KMS-11 (cell line): ENCODE results near the gene ANKIB1.

Experiments
- H2AFZ ChIP-seq: fragments of 200-600 bp; sonication (generic); 2 replicates; pipeline ENCODE4 v1.6.1; 2016; ENCODE audit warnings: antibody characterized with exemption, mixed run types, low read depth
- H3K27ac ChIP-seq: fragments of 200-600 bp; sonication (generic); 2 replicates; pipeline ENCODE4 v1.6.1; 2016; ENCODE audit warnings: mild to moderate bottlenecking, mixed run types
- H3K27me3 ChIP-seq: fragments of 200-600 bp; sonication (generic); 2 replicates; pipeline ENCODE4 v1.6.1; 2017; ENCODE audit warnings: mild to moderate bottlenecking, low read depth, mixed run types, moderate library complexity; ENCODE audit not compliant: insufficient read depth
- H3K36me3 ChIP-seq: fragments of 200-600 bp; sonication (generic); 2 replicates; pipeline ENCODE4 v1.6.1; 2017; ENCODE audit warnings: mild to moderate bottlenecking, mixed run types; ENCODE audit not compliant: insufficient read depth
- H3K4me1 ChIP-seq: fragments of 200-600 bp; sonication (generic); 2 replicates; pipeline ENCODE4 v1.6.1; 2016; ENCODE audit warnings: mild to moderate bottlenecking, low read depth, mixed run types; ENCODE audit not compliant: poor library complexity, severe bottlenecking
- H3K4me2 ChIP-seq: fragments of 200-600 bp; sonication (generic); 2 replicates; pipeline ENCODE4 v1.7.0; 2016; ENCODE audit warnings: mild to moderate bottlenecking, mixed run types
- H3K4me3 ChIP-seq: fragments of 200-600 bp; sonication (generic); IDR thresholded peaks from 2 replicates; pipeline ENCODE4 v1.6.1; 2017; ENCODE audit warnings: low read depth, low read length, mixed read lengths; ENCODE audit not compliant: insufficient read depth
- H3K79me2 ChIP-seq: fragments of 200-600 bp; sonication (generic); 2 replicates; pipeline ENCODE4 v1.6.1; 2016; ENCODE audit warnings: low read depth, mixed run types; ENCODE audit not compliant: insufficient read depth
- H3K9ac ChIP-seq: fragments of 200-600 bp; sonication (generic); 2 replicates; pipeline ENCODE4 v1.6.1; 2016; ENCODE audit warnings: mild to moderate bottlenecking, mixed run types
- H4K20me1 ChIP-seq: fragments of 200-600 bp; sonication (generic); 2 replicates; pipeline ENCODE4 v1.6.1; 2016; ENCODE audit warnings: mild to moderate bottlenecking, mixed run types; ENCODE audit not compliant: insufficient read depth
- TF ChIP-seq, protein P1 (sequence below): fragments of 200-600 bp; sonication (generic); conservative IDR thresholded peaks from 2 replicates; pipeline ENCODE4 v1.6.1; 2017; ENCODE audit warnings: low read depth, mild to moderate bottlenecking, antibody characterized with exemption, low read length, moderate library complexity, mixed read lengths

Gene ANKIB1

DNA sequence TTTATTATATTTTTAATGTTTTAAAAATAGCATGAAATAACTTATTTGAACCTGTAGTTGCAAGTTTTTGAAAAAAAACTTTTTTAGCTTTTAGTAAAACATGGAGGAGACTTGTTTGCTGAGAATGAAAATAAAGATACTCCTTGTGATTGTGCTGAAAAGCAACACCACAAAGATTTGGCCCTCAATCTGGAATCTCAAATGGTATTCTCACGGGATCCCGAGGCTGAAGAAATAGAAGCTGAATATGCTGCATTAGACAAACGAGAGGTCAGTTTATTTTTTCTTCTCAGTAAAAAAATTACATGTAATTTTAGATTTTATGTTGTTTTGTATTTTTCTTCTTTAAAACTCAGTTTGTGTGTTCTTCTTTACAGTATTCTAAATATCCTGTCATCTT lies 73.5 kb downstream of the ANKIB1 start:
- Histone ChIP-seq H3K27me3 (no peaks in the 10 kb centered on the region), H3K27ac (no peak overlapping the region), H3K36me3 (no peaks in the 10 kb centered on the region), H3K4me1 (no peaks in the 10 kb centered on the region), H3K4me3 (no peak overlapping the region), H4K20me1 (no peaks in the 10 kb centered on the region), H3K79me2 (no peaks in the 10 kb centered on the region), H2AFZ (no peak overlapping the region), H3K9ac (no peak overlapping the region), H3K4me2 (no peak overlapping the region)
- TF ChIP-seq, protein P1, sequence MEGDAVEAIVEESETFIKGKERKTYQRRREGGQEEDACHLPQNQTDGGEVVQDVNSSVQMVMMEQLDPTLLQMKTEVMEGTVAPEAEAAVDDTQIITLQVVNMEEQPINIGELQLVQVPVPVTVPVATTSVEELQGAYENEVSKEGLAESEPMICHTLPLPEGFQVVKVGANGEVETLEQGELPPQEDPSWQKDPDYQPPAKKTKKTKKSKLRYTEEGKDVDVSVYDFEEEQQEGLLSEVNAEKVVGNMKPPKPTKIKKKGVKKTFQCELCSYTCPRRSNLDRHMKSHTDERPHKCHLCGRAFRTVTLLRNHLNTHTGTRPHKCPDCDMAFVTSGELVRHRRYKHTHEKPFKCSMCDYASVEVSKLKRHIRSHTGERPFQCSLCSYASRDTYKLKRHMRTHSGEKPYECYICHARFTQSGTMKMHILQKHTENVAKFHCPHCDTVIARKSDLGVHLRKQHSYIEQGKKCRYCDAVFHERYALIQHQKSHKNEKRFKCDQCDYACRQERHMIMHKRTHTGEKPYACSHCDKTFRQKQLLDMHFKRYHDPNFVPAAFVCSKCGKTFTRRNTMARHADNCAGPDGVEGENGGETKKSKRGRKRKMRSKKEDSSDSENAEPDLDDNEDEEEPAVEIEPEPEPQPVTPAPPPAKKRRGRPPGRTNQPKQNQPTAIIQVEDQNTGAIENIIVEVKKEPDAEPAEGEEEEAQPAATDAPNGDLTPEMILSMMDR = no peak

DNA sequence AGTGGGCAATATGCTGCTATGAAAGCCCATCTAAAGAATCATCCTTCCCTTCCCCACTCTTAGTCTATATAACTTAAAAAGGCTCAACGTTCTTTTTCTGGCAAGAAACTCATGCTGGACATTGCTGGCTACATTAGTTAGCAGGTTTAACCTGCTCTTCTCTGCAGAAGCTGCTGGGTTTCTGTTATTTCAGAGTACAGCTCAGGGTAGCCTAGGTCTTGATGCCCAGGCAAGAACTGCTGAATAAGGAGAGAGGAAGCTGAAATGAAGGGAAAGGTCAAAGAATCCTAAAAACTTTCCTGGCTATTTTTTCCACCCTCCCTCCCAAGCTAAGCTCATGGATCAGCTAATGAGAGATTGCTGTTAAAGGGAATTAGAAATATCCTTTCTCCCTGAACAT lies 79.4 kb downstream of the ANKIB1 start:
- H3K9ac ChIP-seq = no peak overlapping the region
- no peak overlapping the region for H3K4me3 ChIP-seq
- no peak overlapping the region for H2AFZ ChIP-seq
- no peak overlapping the region for H3K4me2 ChIP-seq
- no peak overlapping the region for H3K27ac ChIP-seq
- H3K36me3 ChIP-seq = no peaks in the 10 kb centered on the region
- no peaks in the 10 kb centered on the region for H3K4me1 ChIP-seq
- no peaks in the 10 kb centered on the region for H4K20me1 ChIP-seq
- no peaks in the 10 kb centered on the region for H3K79me2 ChIP-seq
- TF ChIP-seq, protein P1 = no peak
- H3K27me3 ChIP-seq = no peaks in the 10 kb centered on the region

DNA sequence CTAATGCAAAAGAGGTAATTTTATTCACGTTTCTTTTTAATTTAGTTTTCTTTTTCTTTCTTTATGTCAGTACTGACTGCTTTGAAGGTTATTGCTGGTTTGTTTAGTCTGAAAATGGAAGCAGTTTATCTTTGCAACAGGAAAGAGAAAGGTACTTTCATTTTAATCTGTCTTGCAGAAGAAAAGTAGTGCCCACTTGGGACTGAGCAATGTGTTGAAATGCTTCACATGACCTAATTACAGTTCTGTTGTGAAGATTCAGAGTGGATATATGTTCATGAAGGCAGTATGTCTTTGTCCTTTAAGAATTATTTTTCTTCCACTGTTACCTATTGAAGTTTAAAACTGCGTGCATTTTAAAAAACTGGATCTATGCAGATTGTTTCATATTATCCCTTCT lies 80.1 kb downstream of the ANKIB1 start:
- TF ChIP-seq, protein P1 = no peak
- no peaks in the 10 kb centered on the region for H3K27me3 ChIP-seq
- no peaks in the 10 kb centered on the region for H3K79me2 ChIP-seq
- H4K20me1 ChIP-seq = no peaks in the 10 kb centered on the region
- H3K4me1 ChIP-seq = no peaks in the 10 kb centered on the region
- no peaks in the 10 kb centered on the region for H3K36me3 ChIP-seq
- H3K27ac ChIP-seq = no peak overlapping the region
- no peak overlapping the region for H3K9ac ChIP-seq
- no peak overlapping the region for H2AFZ ChIP-seq
- H3K4me2 ChIP-seq = no peak overlapping the region
- no peak overlapping the region for H3K4me3 ChIP-seq

DNA sequence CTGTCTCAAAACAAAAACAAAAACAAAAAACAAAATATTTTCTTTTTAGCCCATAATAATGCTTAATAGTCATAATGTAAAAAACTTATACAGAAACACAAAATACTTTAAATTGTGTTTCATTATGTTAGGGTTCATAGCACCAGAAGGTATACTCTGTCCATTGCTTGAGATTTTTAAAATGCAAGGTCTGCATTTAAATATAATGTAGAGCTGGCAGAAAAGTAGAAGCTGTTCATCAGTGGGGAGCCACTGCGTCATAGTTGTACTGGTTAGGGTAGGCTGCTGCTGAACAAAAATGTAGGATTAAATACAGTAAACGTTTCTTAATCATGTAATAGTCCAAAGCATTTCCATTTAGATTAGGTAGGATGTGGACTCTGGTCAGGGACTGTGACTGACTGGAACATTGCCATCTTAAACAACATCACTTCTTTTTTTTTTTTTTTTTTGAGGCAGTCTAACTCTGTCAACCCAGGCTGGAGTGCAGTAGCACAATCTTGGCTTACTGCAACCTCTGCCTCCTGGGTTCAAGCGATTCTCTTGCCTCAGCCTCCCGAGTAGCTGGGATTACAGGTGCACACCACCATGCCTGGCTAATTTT lies 85.2 kb downstream of the ANKIB1 start:
- Histone ChIP-seq H2AFZ (no peak overlapping the region), H3K9ac (no peak overlapping the region), H3K27me3 (no peaks in the 10 kb centered on the region), H3K4me2 (no peak overlapping the region), H4K20me1 (no peaks in the 10 kb centered on the region), H3K36me3 (no peaks in the 10 kb centered on the region), H3K4me1 (no peaks in the 10 kb centered on the region), H3K4me3 (no peak overlapping the region), H3K79me2 (no peaks in the 10 kb centered on the region), H3K27ac (no peak overlapping the region)
- TF ChIP-seq, protein P1 = no peak
